Stimulated activated naive CD8-positive, alpha-beta T cell treated with anti-CD3 and anti-CD28 coated beads, Interleukin-15, Interleukin-2, amounts not matched to agents 100 U/mL and 50 U/mL, for 24 hours (primary cell): ENCODE measurements around the gene KLF13.
"Not testable (repeated sequence)": the region's sequence is repeated elsewhere in the genome, so short reads cannot be mapped to it uniquely, and the experiment has no call there.

Experiments used
- ATAC-seq: fragments of 150-1000 bp; cut with Tn5 transposase; one replicate; pipeline ENCODE4 v1.10.0; 2021
- DNase-seq: peaks from one replicate; pipeline ENCODE4 v3.0.0; 2021

KLF13 gene

DNA sequence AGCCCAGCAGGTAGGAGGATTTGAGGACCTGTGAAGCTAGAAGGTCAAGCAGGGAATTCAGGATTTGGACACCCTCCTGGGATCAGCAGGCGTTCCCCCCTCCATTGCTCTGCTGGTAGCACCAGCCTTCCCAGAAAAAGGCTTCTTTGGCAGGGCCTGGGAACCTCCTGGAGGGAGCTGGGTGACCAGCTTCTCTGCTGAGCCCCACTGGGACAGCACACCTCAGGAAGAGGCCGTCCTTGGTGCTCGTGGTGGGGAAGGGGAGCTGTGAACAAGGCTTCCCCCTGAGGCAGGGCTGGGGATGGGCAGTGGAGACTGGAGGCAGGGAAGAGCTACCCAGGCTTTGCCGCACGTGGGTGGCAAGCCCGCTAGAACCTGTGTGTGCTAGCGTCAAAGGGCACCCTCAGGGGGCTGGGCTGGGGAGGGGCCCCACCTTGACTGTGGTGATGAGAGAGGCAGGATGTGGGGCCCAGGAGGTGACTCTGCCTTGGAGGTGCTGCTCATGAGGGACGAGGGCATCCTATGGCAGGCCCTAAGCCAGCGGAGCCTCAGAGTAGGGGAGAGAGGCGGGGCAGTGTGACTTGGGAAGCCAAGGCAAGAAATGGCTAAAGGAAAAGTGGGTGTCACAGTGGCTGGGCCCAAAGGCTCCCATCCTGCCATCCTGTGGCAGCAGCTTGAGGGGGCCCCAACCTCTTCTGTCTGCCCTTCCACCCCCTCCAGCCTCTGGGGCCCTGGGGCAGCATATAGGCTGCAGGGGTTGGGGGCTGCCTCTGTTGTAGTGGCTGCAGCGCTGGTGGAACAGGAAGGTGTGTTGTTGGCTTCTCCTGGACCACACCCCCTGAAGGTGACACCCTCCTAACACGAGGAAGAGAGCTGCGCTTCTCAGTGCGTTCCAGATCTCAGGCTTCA is 20.7 kb downstream of the KLF13 start:
- ATAC-seq: peak; percentile 81
- peak; percentile 90 for DNase-seq

DNA sequence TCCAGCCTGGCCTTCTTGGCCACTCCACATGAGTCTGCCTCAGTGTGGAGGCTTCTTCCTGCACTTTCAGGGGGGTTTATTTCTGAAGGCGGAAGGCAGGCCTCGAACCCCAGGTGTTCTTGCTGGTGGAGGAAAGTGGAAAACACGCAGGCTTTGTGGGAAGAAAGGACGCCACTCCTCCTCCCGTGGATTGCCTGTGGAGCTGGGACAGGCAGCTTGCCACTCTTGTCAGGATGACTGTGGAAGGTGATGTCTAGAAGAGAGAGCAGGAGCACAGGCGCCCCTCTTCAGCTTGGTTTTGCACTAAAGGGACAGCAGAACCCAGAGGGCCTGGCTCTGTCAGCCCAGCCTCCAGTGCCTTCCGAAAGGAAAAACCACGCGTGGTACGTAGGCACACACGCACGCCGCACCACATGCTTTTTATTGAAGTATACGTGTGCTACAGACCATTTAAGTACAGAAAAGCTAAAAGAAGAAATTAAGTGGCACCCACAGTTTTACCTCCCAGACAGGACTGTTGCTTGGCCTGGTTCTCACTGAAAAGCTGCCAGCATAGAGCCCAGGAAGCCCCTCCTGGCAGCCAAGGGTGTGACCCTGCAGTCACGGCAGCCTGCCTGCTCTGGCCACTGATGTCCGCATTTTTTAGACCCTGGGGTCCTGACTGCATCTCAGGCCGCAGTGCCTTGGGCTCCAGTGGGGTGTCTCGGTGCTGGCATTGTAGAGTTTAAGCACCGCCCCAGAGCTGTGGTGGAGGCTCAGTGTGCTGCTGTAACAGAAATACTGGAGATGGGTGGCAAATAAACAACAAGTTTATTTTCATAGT is 21.6 kb downstream of the KLF13 start:
- no peak for DNase-seq
- no peak for ATAC-seq

DNA sequence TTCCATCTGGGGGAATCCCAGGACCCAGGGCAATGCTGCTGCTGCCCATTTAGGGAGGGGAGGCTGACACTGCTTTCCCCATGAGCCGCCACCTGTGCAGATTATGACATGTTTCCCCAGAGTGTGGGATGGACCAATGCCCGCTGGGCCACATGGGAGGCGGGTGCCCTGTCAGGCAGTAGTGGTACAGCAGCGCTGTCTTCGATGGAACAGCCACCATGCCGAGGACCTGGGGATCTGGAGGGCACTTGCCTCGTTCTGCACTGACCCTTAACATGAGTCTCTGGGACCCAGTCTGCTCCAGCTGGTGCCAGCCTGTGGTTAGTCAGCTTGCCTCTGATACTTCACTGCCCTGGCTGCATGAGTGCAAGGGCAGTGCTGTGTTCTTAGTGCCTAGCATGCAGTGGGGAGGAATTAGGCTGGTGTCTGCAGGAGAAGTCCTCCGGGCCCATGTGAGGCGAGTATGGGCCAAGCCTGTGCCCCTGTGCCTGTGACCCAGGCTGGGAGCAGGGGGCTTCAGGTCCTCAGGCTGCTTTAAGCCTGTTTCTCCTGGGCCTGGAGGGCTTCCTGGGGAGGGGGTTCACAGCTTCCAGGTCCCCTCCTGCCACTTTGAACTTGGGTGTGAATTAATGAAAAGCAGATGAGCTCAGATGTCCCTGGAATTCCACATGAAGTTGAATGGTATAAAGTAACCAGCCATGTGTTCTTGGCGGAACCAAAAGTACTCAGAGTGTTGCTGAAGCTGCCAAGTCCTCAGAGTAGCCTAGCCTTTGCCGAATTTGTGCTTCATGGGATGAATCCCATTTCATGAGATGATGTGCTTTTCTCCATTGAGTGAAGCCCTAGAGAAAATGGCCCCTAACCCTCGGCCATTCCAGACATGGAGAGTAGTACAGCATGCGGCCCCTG is 22.9 kb downstream of the KLF13 start:
- DNase-seq (no peak), ATAC-seq (no peak)

DNA sequence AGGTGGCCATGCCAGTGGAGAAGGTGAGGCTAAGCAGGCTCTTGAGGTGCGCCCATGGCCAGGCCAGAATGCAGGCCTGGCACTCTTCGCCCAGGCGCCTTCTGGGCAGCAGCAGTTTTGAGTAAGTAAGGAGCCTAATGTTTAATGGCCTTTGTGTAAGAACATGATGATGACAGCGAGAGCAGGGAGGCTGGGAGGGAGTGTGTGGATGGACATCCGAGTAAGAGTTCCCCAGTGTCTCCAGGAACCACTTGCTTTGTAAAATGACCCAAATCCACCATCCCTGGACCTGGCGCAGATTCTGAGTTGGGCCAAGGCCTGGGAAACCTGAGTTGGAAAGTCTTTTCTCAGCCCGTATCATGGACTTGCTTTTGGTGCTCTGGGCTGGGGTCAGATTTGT is 24.1 kb downstream of the KLF13 start:
- no peak for DNase-seq
- ATAC-seq: no peak

DNA sequence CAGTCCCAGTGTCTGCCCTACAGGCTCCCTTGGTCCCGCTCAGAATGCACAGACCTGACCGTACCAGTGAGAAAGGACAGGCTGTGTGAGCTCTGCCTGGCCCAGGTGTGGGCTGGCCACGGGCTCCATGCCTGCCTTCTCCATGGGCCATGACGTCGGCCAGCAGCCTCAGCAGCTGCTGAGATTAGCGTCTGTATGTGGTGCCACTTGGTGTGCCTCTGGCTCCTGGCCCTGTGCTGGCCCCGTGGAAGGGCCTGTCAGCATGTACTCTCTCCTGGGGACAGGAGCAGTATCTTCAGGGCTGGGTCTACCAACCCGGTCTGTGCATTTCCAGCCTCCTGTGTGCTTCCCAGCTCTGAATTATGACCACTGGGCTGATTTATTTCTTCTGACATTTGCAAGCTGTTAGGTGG is 25.7 kb downstream of the KLF13 start:
- ATAC-seq (no peak), DNase-seq (no peak)

DNA sequence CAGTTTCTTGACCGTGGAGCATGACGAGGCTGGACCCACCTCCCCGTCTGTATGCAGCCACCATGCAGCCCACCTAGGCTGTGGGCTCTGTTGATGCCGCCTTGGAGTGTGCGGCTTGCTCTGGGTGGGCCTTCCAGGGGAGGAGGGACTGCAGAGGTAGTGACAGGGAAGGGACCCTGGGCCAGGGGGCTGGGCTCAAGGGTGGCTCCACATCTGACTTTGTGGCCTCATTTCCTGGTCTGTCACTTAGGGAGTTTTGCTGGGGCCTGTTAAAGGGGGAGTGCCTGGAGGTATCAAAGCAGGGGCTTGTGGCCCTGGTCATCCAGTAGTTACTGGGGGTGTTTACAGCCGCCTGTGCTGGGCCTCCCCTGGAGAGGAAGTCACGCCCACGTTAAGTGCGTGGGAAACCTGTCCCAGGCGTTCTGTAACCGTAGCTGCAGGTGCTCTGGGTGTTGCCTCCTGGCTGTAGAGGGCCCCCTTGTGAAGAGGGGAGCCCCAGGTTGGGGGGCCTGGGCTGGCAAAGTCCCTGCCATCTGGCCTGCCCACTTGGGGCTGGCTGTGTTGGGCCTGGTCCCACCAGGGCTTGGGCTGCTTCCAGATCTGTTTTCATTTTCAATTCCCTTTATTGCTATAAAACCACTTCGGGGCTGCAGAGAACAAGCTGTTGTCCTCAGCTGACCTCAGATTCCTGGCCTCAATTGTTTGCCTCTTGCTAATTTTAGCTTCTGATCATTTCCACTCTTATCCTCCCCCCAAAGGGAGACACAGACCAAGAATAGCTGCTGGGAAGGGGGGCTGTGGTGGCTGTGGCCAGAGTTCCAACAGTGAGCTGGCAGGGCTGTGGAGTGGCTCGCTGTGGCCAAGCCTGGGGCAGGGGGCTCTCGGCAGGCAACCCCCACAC is 26.5 kb downstream of the KLF13 start:
- ATAC-seq (peak; percentile 22), DNase-seq (peak; percentile 63)

DNA sequence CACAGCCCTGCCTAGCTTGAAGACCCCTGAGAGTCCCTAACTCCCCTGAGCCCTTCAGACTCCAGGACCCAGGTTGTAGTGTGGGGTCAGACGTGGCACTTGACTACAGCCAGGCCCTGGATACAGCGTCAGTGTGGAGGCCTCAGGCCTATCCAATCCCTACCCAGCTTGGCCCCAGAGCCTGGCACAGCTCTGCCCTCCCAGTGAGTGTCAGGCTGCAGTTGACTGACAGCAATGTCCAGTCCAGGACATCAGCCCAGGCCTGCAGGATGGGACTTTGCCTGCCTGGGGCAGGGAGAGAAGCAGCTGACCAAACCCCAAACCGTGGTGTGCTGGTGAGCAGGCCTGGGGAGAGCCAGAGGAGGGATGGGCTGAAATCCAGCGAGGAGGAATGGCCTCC is 27.3 kb downstream of the KLF13 start:
- ATAC-seq: no peak
- no peak for DNase-seq

DNA sequence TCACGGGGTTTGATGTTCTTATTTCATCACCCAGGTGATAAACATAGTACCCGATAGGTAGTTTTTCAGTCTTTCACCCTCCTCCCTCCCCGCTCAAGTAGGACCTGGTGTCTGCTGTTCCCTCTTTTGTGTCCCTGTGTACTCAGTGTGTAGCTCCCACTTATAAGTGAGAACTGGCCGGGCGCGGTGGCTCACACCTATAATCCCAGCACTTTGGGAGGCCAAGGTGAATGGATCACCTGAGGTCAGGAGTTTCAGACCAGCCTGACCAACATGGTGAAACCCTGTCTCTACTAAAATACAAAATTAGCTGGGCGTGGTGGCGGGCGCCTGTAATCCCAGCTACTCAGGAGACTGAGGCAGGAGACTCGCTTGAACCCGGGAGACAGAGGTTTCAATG is 29.5 kb downstream of the KLF13 start:
- DNase-seq, ATAC-seq: not testable (repeated sequence)

DNA sequence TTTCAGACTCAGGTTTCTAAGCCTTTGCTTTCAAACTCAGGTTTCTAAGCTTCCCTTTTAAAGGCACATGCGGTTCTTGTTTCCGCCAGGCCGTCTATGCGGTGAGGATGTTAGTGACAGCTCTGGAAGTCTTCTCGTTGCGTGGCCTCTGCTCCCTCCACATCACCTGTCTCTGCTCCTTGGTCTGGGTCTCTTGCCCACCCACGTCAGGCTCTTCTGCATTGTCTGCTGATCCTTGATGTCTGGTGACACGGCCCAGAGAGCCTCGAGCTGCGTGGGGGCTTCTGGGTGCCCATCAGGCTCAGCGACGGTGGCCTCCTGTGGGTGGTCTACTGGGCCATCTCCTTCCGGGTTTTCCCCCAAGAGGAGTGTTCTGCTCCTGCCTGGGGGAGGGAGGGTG is 30.5 kb downstream of the KLF13 start:
- DNase-seq (peak; percentile 41), ATAC-seq (no peak)

DNA sequence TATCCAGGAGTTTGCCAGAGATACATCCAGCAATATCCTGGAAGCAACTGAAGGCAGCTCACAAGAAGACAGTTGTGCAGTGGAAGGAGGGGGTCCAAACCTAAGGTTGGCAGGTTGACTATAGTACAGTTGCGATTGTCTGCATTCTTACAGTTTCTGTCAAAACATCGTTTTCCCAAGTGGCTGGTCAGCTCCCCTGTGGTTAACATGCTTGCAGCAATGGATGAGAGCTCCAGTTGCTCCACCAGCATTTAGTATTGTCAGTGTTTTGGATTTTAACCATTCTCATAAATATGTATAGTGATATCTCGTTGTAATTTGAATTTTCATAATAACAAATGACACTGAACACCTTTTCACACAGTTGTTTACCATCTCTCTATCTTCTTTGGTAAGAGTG is 31.5 kb downstream of the KLF13 start:
- ATAC-seq: no peak
- DNase-seq: no peak

DNA sequence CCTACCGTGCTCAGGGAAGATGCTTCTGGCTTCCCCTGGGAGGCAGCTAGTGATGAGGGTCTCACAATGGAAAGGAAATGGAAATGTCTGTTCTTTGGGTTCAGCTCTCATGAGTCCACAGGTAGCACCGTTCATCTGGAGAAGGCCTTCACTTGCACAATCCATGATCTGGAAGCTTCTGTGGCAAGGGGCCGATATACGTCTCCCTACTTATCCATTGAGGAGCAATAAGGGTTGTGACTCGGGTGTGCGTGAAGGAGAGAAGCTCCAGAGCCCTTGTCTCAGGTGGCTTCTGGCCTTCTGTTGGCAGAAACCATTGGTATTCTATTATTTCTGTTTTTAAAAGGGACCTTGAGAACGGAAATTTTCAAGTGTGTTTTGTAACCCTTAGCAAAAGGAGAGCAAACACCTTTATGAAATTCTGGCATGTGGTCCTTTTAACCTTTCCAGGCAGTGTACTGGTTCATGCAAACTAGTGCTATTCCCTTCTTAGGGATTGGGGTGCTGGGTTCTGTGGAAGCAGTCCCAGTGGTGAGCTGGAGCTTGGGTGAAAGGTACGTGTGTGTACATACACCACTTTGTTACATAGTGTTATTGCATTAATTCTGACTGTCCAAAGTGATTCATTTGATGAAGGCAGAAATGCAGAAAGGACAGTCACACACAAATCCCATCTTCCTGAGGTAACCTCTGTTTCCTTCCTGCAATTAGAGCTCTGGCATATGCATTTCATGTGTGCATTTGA is 32.5 kb downstream of the KLF13 start:
- ATAC-seq: no peak
- no peak for DNase-seq

DNA sequence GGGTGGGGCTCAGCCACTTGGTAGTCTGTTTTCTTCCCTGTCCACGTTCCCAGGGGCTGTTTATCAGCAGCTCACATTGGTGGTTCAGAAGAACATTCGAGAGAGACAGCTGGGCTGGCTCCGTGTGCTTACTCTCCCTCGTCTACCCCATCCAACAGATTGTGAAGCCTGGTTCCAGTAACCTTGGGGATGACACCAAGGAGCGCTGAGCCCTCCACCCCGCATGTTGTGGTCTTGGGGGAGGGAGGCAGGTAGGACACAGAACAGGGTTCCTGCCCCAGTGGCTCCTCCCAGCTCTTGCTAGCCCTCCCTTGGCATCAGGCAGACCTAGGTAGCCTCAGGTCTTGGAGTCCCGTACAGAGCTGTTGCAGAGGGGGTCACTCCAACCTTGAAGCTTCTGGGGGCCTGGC is 33.1 kb downstream of the KLF13 start:
- DNase-seq (no peak), ATAC-seq (no peak)

DNA sequence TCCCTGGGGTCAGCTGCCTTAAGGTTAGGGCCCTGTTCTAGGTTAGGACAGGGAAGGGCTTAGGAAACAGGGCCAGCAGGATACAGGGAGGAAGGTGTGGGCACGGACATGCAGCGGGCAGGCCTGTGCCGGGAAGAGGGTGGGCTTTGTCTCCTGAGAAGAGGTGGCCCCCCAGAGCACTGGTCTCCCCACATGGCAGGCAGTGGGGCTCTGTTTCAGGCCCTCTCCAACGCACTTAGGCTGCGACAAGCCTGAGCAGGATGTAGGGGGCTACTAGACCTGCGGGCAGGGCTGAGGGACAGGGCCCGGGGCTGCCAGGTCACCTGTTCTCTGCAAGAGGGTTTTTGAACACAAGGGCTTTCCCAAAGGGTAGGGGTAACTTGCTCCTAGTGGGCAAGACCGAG is 33.5 kb downstream of the KLF13 start:
- ATAC-seq (no peak), DNase-seq (no peak)

DNA sequence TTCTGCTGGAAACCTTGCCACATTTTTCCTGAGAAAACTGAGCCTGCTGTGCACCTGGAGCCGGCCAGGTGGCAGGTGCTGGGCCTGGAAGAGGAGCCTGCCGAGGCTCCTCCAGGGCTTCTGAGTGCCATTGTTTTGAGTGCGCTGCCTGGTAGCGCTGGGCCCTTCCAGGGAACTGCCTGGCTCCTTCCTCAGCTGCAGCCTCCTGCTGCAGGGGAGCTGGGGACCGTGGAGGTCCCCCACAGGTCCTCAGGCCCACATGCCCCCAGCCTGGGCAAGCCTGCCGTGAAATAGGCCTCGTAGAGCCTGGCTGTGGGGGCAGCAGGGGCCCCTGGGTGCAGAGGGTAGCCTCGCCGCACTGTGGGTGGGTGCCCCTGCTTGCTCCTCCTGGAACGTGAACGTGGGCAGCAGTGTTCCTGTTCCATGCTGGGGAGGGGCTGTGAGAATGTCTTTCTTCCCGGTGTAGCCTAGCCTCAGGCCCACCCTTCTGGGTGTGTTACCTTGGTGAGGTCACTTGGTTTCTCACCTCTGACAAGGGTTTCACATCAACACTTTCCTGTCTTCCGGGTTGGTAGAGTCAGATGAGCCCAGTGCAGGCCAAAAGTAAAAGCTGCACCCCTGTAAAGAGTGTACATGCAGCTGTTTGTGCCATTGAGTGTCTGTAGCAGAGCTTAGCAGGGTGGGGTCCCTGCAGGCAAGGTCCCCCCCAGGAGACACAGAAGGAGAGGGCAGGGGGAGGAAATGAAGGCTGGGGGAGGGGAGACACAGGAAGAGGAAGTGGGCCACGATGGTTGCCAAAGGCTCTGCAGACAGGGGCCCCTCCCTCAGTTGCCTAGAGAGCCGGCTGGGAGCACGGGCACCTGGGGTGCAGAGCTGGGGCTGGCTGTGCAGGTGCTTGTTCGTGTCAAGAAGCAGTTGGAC is 34.5 kb downstream of the KLF13 start:
- peak; percentile 62 for ATAC-seq
- peak; percentile 70 for DNase-seq

DNA sequence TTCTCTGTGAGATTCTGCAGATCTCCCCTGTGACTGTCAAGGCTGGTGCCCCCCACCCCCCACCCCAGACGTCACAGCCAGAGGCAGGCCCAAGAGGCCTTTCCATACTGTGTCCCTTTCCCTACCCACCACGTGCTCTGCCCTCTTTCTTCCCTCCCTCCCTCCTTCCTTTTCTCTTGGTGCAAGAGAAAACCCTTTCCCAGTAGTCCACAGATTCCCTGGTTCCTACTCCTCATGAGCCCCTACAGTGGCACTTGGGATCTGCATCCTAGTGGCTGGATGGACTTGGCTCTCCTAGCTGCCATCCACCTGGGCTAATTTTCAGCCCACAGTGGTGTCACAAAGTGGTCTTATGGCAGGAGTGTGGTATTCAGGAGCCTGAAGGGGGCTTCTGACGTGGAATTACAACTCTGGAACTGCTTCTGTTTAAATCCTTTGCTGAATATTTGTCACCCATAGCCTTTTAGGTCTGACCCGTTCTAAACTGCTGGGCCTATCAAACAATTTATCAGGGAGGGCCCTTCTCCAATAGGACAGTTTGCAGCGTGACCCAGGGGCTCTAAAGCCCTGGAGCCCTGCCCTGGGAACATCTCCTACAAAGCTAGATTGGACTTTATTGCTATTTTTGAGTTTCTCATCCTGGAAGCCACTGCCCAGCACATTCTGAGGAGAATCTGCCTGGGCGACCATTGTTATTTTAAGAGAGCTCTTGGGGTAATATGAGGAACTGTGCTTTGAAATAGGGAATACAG is 35.3 kb downstream of the KLF13 start:
- no peak for ATAC-seq
- no peak for DNase-seq

DNA sequence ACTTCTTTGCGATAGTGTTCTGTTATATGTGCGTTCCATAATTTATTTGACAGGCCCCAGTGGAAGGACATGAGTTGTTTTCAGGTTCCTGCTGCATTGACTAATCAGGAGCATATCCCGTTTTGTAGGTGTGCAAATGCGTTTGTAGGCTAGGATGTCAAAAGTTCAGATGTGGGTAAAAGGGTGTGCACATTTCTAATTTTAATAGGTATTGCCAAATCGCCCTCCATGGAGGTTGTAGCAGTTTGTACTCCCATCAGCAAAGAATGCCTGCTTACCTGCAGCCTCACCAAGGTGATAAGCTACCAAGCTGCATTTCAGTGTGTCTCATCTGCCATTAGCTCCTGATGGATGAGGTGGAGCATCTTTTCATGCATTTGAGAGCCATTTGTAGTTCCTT is 36.3 kb downstream of the KLF13 start:
- no peak for ATAC-seq
- no peak for DNase-seq

DNA sequence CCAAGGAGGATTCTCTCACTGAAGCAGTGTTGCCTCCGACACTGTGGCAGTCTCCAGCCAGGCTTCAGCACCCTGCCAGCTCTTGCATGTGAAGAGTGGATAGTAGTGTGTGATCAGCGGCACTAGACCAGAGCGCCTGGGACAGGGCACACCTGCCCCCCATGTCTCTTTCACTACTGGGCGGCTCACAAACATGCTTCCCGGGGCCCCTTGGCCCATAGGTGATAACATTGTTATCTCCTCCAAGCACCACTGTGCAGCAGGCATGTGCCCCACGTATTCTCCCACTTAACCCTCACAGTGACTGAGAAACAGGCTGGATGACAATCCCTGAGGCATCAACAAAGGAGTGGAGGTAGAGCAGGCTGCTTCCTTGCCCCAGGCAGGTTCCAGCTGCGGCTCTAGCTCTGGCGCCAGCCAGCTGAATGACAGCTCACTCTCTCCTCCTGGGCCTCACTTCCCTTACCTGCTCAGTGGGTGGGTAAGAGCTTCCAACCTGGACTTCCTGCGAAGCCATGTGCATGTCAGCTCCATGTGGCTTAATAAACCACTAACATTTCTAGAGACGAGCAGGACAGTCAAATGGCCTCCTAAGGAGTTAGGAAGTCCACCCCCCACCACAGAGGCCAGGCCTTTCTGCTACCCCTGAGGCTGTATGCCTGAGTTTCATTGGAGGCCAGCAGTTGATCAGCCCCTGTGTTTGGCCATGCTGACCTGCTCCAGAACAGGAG is 37.8 kb downstream of the KLF13 start:
- peak; percentile 5 for ATAC-seq
- peak; percentile 50 for DNase-seq
